ENCODE results near the gene RUFY3.
"Not testable (repeated sequence)": the region's sequence is repeated elsewhere in the genome, so short reads cannot be mapped to it uniquely, and the experiment has no call there.

Gene RUFY3

GRCh38 chr4:70721747-70722146 lies at the start of gene RUFY3:
RUFY3 (plus strand) TSS chr4:70721964; CDS start chr4:70722574, 610 bp downstream.
- DNase-seq: no peak

- DNase-seq: no peak
Observed at GRCh38 chr4:70674191-70674590, 47.6 kb upstream of the RUFY3 start.

- no peak for DNase-seq
Observed at GRCh38 chr4:70674731-70675130, 47.0 kb upstream of the RUFY3 start.

- no peak for DNase-seq
Observed at GRCh38 chr4:70676554-70677090, 45.1 kb upstream of the RUFY3 start.

GRCh38 chr4:70678383-70678999 lies 43.3 kb upstream of the RUFY3 start:
- peak in 1 of 2 donors; percentile 24 for DNase-seq

GRCh38 chr4:70680934-70681333 lies 40.8 kb upstream of the RUFY3 start:
- DNase-seq: no peak

- no peak for DNase-seq
Observed at GRCh38 chr4:70681704-70682103, 40.1 kb upstream of the RUFY3 start.

- DNase-seq: not testable (repeated sequence)
Observed at GRCh38 chr4:70682142-70682541, 39.6 kb upstream of the RUFY3 start.

GRCh38 chr4:70687392-70687791 lies 34.4 kb upstream of the RUFY3 start:
- DNase-seq: peak; percentile 28 to 46

- DNase-seq: peak; percentile 93 to 94
Observed at GRCh38 chr4:70687821-70688794, 33.7 kb upstream of the RUFY3 start, which contains the start of gene UTP3. UTP3 (plus strand) TSS chr4:70688532; CDS start chr4:70688678, 146 bp downstream.

GRCh38 chr4:70688795-70689231 lies 33.0 kb upstream of the RUFY3 start:
- peak in 1 of 2 donors; percentile 8 for DNase-seq

GRCh38 chr4:70691661-70692060 lies 30.1 kb upstream of the RUFY3 start:
- DNase-seq: no peak

GRCh38 chr4:70694633-70695032 lies 27.1 kb upstream of the RUFY3 start:
- not testable (repeated sequence) for DNase-seq

GRCh38 chr4:70698435-70698834 lies 23.3 kb upstream of the RUFY3 start:
- not testable (repeated sequence) for DNase-seq

GRCh38 chr4:70700712-70701111 lies 21.1 kb upstream of the RUFY3 start:
- no peak for DNase-seq

GRCh38 chr4:70701271-70701670 lies 20.5 kb upstream of the RUFY3 start:
- no peak for DNase-seq

GRCh38 chr4:70702592-70702991 lies 19.2 kb upstream of the RUFY3 start:
- DNase-seq: not testable (repeated sequence)

- no peak for DNase-seq
Observed at GRCh38 chr4:70703619-70704214, 18.0 kb upstream of the RUFY3 start.

GRCh38 chr4:70704215-70704930 lies 17.4 kb upstream of the RUFY3 start:
- peak; percentile 64 for DNase-seq

GRCh38 chr4:70704931-70705182 lies 16.9 kb upstream of the RUFY3 start:
- no peak for DNase-seq

GRCh38 chr4:70705183-70706043 lies 16.4 kb upstream of the RUFY3 start:
- DNase-seq: peak; percentile 74 to 78

GRCh38 chr4:70706044-70706461 lies 15.7 kb upstream of the RUFY3 start:
- DNase-seq: no peak
